HEK293T (cell line): Measurements from ENCODE around the gene CLSTN1.

ENCODE experiments used
- CTCF ChIA-PET: fragments of 350-600 bp; formaldehyde crosslinking; extraction: SDS; loops from one replicate; lab custom pipeline; 2021; ENCODE audit warnings: antibody characterized with exemption, inconsistent platforms; lab: Yijun Ruan, JAX
- POLR2A ChIA-PET: fragments of 350-600 bp; formaldehyde crosslinking; extraction: SDS; loops from one replicate; lab custom pipeline; 2020; ENCODE audit warnings: antibody characterized with exemption, inconsistent platforms; lab: Yijun Ruan, JAX
- DNase-seq: peaks from one replicate; pipeline ENCODE4 v3.0.0; 2012; ENCODE audit warnings: mixed read lengths; ENCODE audit errors: extremely low spot score
- ARNT ChIP-seq: fragments of 450-650 bp; IDR thresholded peaks from 2 replicates; pipeline ENCODE4 v1.6.1; 2017; ENCODE audit warnings: mild to moderate bottlenecking
- BHLHE40 ChIP-seq: fragments of 450-650 bp; IDR thresholded peaks from 2 replicates; pipeline ENCODE4 v1.6.1; 2016; ENCODE audit warnings: mild to moderate bottlenecking, moderate library complexity, borderline replicate concordance
- CTBP1 ChIP-seq: fragments of 450-650 bp; IDR thresholded peaks from 2 replicates; pipeline ENCODE4 v1.6.1; 2016; ENCODE audit warnings: borderline replicate concordance
- ELF4 ChIP-seq: fragments of 450-650 bp; IDR thresholded peaks from 2 replicates; pipeline ENCODE4 v1.6.1; 2017; ENCODE audit warnings: antibody characterized with exemption
- FOXA1 ChIP-seq: fragments of 450-650 bp; IDR thresholded peaks from 2 replicates; pipeline ENCODE4 v1.6.1; 2016; ENCODE audit warnings: mild to moderate bottlenecking
- FOXK2 ChIP-seq: fragments of 450-650 bp; IDR thresholded peaks from 2 replicates; pipeline ENCODE4 v1.6.1; 2016; ENCODE audit warnings: mild to moderate bottlenecking
- FOXM1 ChIP-seq: fragments of 450-650 bp; IDR thresholded peaks from 2 replicates; pipeline ENCODE4 v1.6.1; 2017; ENCODE audit warnings: mild to moderate bottlenecking, borderline replicate concordance
- HDGF ChIP-seq: fragments of 450-650 bp; IDR thresholded peaks from 2 replicates; pipeline ENCODE4 v1.6.1; 2017; ENCODE audit warnings: antibody characterized with exemption, borderline replicate concordance
- L3MBTL2 ChIP-seq: fragments of 450-650 bp; conservative IDR thresholded peaks from 2 replicates; pipeline ENCODE4 v1.6.1; 2016; ENCODE audit warnings: mild to moderate bottlenecking
- LEF1 ChIP-seq: fragments of 450-650 bp; IDR thresholded peaks from 2 replicates; pipeline ENCODE4 v1.6.1; 2017; ENCODE audit warnings: mild to moderate bottlenecking, borderline replicate concordance
- NFRKB ChIP-seq: fragments of 450-650 bp; IDR thresholded peaks from 2 replicates; pipeline ENCODE4 v1.6.1; 2016; ENCODE audit warnings: mild to moderate bottlenecking, moderate library complexity
- SP1 ChIP-seq: fragments of 450-650 bp; IDR thresholded peaks from 2 replicates; pipeline ENCODE4 v1.6.1; 2017
- SUZ12 ChIP-seq: fragments of 450-650 bp; IDR thresholded peaks from 2 replicates; pipeline ENCODE4 v1.6.1; 2016; ENCODE audit warnings: mild to moderate bottlenecking
- TARDBP ChIP-seq: fragments of 450-650 bp; IDR thresholded peaks from 2 replicates; pipeline ENCODE4 v1.6.1; 2016
- ZNF384 ChIP-seq: fragments of 450-650 bp; IDR thresholded peaks from 2 replicates; pipeline ENCODE4 v1.6.1; 2016
- TF ChIP-seq, protein P1 (sequence below): fragments of 450-650 bp; IDR thresholded peaks from 2 replicates; pipeline ENCODE4 v1.6.1; 2016

Gene CLSTN1

DNA sequence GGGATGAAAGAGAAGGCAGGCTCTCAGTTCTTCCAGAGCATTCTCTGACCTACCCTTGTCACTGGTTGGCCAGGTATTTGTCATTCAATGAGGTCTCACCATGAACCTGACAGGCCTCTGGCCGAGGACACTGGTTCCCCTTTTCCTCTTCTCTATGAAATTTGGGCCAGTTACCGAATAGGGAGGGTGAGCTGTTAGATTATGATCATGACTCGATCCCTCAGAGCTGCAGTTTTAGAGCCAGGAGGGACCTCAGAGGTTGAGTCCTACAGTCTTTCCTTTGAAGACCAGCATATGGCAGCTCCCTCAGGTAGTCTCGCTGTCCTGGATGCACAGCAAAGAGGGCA is 29.5 kb upstream of the CLSTN1 start:
- TF ChIP-seq FOXK2 (no peak), ELF4 (no peak), HDGF (no peak), CTBP1 (no peak), FOXM1 (no peak), BHLHE40 (no peak), LEF1 (no peak), NFRKB (no peak), L3MBTL2 (no peak), TARDBP (no peak), FOXA1 (no peak), SUZ12 (no peak), ARNT (no peak), SP1 (no peak), ZNF384 (no peak)
- TF ChIP-seq, protein P1, sequence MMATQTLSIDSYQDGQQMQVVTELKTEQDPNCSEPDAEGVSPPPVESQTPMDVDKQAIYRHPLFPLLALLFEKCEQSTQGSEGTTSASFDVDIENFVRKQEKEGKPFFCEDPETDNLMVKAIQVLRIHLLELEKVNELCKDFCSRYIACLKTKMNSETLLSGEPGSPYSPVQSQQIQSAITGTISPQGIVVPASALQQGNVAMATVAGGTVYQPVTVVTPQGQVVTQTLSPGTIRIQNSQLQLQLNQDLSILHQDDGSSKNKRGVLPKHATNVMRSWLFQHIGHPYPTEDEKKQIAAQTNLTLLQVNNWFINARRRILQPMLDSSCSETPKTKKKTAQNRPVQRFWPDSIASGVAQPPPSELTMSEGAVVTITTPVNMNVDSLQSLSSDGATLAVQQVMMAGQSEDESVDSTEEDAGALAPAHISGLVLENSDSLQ: no peak
- ChIA-PET CTCF (interaction anchor here (0.5 to 0.9 kb wide), 2 partner anchors 68 to 141 kb away, joined by 3 to 4 read pairs; no protein-coding TSS in a partner anchor), POLR2A (no interaction called here)
- no peak for DNase-seq

DNA sequence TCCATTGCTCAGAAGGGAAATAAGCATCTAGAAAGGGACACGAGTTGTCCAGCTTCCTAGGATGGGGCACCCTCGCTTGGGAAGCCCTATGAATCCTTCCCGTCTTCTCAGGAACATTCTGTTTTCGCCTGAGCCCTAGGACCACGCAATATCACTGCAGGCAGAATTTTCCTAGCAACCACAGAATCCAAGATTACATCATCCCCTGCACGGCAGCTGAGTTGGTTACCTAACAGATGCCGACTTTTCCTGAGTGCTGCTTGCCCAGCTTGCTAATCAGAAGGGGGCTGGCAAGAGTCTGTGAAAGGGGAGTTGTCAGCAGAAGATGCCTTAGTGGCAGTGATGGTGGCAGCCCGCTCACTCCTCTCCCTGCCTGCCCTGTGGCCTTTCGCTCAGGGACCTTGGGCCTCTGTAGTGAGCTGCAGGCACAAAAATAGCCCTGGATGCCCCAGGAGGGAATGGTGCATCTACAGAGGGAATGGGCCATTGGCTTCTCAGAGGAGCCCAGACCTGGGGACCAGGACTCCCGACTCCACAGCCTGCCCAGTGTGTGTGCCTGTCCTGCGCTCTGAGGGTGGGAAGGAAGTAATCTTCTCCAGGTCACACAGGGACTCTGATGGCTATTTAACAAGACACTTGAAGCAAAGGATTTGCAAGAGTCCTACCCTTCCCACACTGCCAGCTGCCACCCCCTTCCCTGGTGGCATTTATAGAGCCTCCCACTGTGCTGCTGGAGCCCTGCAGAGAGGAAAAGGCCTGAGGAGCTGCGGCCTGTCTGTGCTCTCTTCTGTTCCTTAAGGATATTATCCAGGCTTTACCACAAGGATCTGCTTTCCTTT is 28.9 kb upstream of the CLSTN1 start:
- POLR2A ChIA-PET: no interaction called here
- DNase-seq: no peak
- CTCF ChIA-PET: interaction anchor here (0.5 to 0.9 kb wide), 2 partner anchors 68 to 141 kb away, joined by 3 to 4 read pairs; no protein-coding TSS in a partner anchor
- TF ChIP-seq NFRKB: no peak
- TF ChIP-seq LEF1: no peak
- no peak for TF ChIP-seq HDGF
- TF ChIP-seq BHLHE40: no peak
- no peak for TF ChIP-seq L3MBTL2
- no peak for TF ChIP-seq FOXA1
- no peak for TF ChIP-seq FOXM1
- no peak for TF ChIP-seq SP1
- no peak for TF ChIP-seq ARNT
- TF ChIP-seq ELF4: no peak

DNA sequence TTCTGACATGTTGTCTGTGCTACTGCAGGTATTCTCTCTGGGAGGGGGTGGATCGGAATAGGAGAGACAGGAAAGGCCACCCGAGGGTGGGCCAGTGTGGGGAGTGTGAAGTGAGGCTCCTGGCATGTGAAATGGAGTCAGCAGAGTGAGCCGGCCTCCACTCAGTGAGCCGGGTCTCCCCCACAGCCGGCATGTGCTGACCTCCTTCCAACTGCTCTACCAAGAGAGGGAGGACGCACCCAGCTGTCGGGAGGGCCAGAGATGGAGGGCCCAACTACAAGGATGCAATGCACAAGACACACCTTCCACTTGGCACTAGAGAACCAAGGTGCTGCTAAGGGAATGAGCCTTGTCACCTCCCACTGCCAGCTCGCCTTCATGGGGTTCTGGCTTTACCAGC is 28.2 kb upstream of the CLSTN1 start:
- DNase-seq: no peak
- POLR2A ChIA-PET: no interaction called here
- CTCF ChIA-PET: no interaction called here
- no peak for TF ChIP-seq CTBP1
- no peak for TF ChIP-seq ZNF384
- TF ChIP-seq FOXA1: no peak
- TF ChIP-seq NFRKB: no peak
- TF ChIP-seq ELF4: no peak
- TF ChIP-seq, protein P1: no peak
- TF ChIP-seq BHLHE40: no peak
- no peak for TF ChIP-seq FOXK2
- no peak for TF ChIP-seq FOXM1
- no peak for TF ChIP-seq SUZ12
- no peak for TF ChIP-seq TARDBP
- no peak for TF ChIP-seq ARNT
- TF ChIP-seq HDGF: no peak
- TF ChIP-seq L3MBTL2: no peak

DNA sequence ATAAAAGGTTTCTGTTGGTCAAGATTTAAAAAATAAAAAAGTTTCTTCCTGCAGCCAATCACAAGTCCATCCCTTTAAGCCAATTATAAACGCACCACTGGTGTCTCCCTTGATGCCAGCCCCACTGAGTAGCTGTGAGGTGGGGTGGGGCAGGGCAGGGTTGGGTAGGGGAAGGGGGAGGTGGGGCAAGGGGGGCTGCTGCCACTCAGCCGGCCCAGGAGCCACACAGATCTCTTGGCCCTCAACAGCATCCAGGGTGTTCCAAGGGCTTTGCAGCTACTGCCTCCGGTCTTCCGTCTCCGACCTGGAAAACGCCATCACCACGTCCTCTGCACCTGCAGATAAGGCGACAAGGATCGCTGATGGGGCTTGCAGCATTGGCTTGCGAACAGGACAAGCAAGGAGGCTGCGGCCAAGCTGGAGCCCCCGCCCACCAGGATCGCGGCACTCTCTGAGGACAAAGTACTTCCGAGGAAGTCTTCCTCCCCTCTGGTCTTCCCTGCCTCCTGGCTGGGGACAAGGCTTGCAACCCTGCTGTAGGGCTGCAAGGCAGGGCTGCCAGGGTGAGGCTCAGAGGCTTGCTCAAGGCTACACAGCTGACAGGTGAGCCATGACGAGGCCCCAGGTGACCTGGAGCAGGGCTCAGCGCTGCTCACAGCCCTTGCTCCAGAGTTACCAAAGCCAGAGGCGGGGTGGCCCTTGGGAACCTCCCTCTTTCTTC is 26.8 kb upstream of the CLSTN1 start:
- ChIA-PET CTCF (interaction anchor here (1.7 kb wide), 1 partner anchor 11 kb away, joined by 3 read pairs; no protein-coding TSS in a partner anchor), POLR2A (interaction anchor here (0.7 kb wide), 1 partner anchor 12 kb away, joined by 3 read pairs; no protein-coding TSS in a partner anchor)
- TF ChIP-seq LEF1 (no peak), HDGF (no peak), FOXM1 (no peak), ARNT (no peak), NFRKB (no peak), TARDBP (no peak), BHLHE40 (no peak), CTBP1 (no peak), ELF4 (no peak), FOXK2 (no peak), FOXA1 (no peak), SUZ12 (no peak), ZNF384 (no peak), SP1 (no peak), L3MBTL2 (no peak)
- TF ChIP-seq, protein P1: no peak
- DNase-seq: no peak

DNA sequence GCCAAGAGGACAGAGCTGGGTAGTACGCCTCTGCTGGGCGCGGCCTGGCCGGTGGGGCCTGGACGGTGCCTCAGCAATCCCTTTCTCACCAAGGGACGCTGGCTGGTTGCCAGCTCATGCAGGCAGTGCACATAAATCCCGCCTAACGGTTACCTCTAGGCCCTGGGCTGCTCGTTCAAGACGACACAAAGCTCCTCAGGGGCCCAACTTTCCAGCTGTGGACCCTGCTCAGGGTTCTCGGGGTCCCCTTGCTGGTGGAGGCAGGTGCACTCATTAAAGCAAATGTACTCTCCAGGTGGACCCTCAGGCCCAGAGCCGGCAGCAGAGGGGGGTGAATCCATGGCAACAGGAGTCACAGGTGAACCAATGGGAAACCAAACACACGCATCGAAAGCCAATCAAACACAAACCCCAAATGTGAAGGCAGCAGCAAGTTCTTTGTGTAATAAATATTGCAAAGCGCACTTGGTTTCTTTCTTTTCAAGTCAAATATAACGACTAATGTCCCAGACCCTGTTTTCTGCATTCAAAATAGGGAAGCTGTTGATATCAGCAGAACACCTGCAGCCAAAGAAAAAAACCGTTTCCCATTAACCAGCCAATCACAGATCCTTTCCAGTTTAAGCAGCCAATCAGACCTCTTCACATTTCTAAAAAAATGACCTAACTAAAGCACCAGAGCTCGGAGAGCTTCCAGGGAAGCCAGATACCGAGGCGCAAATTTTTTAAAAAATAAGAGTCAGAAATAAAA is 26.1 kb upstream of the CLSTN1 start:
- DNase-seq: peak; percentile 48
- ChIA-PET CTCF (interaction anchor here (1.7 kb wide), 1 partner anchor 12 kb away, joined by 3 read pairs; no protein-coding TSS in a partner anchor), POLR2A (interaction anchor here (0.7 kb wide), 1 partner anchor 11 kb away, joined by 3 read pairs; no protein-coding TSS in a partner anchor)
- TF ChIP-seq SP1 (no peak), FOXM1 (no peak), L3MBTL2 (no peak), FOXA1 (no peak), LEF1 (no peak), CTBP1 (no peak), NFRKB (no peak), FOXK2 (no peak), SUZ12 (no peak), HDGF (no peak), TARDBP (no peak), ELF4 (no peak), ARNT (no peak), ZNF384 (no peak), BHLHE40 (no peak)
- TF ChIP-seq, protein P1: no peak
